HepG2 (cell line): ENCODE results near the gene CERS1. TPM values are rescaled to one million over a fixed set of nuclear protein-coding genes. Genes with fewer than 3 reads are reported as not detected.

Source experiments
- BRD4 ChIP-seq: sonication (generic); formaldehyde crosslinking; IDR thresholded peaks from 2 replicates; pipeline ENCODE4 v1.4.0; 2020; ENCODE audit warnings: missing genetic modification reagents
- DMAP1 ChIP-seq: IDR thresholded peaks from 2 replicates; pipeline ENCODE4 v1.6.1; 2016
- DNMT3B ChIP-seq: conservative IDR thresholded peaks from 2 replicates; pipeline ENCODE4 v1.6.1; 2016; ENCODE audit warnings: missing biosample characterization, control low read depth
- FOXK2 ChIP-seq: fragments of 450-650 bp; IDR thresholded peaks from 2 replicates; pipeline ENCODE4 v1.6.1; 2016
- FOXO4 ChIP-seq: sonication (generic); formaldehyde crosslinking; conservative IDR thresholded peaks from 2 replicates; pipeline ENCODE4 v1.8.1; 2023; ENCODE audit warnings: missing genetic modification reagents
- GPN1 ChIP-seq: sonication (generic); formaldehyde crosslinking; IDR thresholded peaks from 2 replicates; pipeline ENCODE4 v1.5.1; 2020; ENCODE audit warnings: missing genetic modification reagents, borderline replicate concordance
- GTF2F1 ChIP-seq: fragments of 150-350 bp; IDR thresholded peaks from 2 replicates; pipeline ENCODE4 v1.6.1; 2014; ENCODE audit warnings: low read length
- HOXA3 ChIP-seq: sonication (generic); formaldehyde crosslinking; IDR thresholded peaks from 2 replicates; pipeline ENCODE4 v1.5.0; 2020; ENCODE audit warnings: missing genetic modification reagents
- MNT ChIP-seq: fragments of 450-650 bp; IDR thresholded peaks from 2 replicates; pipeline ENCODE4 v1.6.1; 2016
- MXI1 ChIP-seq: IDR thresholded peaks from 3 replicates; pipeline ENCODE4 v1.6.1; 2012; ENCODE audit warnings: low read depth, low read length, inconsistent platforms, borderline replicate concordance
- PHF5A ChIP-seq: IDR thresholded peaks from one replicate; pipeline ENCODE4 v1.6.1; 2018; ENCODE audit warnings: low read depth, missing genetic modification reagents; ENCODE audit not compliant: unreplicated experiment
- SATB2 ChIP-seq: sonication (generic); formaldehyde crosslinking; IDR thresholded peaks from 2 replicates; pipeline ENCODE4 v1.5.0; 2020; ENCODE audit warnings: missing genetic modification reagents
- SKIL ChIP-seq: sonication (generic); formaldehyde crosslinking; IDR thresholded peaks from 2 replicates; pipeline ENCODE4 v1.8.0; 2022; ENCODE audit warnings: missing genetic modification reagents, mild to moderate bottlenecking, moderate library complexity, borderline replicate concordance
- SMARCC2 ChIP-seq: fragments of 450-650 bp; IDR thresholded peaks from 2 replicates; pipeline ENCODE4 v1.6.1; 2017; ENCODE audit warnings: antibody characterized with exemption, mild to moderate bottlenecking
- TBL1XR1 ChIP-seq: fragments of 150-350 bp; IDR thresholded peaks from 2 replicates; pipeline ENCODE4 v1.6.1; 2014; ENCODE audit warnings: borderline replicate concordance, low read length; ENCODE audit not compliant: partially characterized antibody
- TFDP1 ChIP-seq: IDR thresholded peaks from 2 replicates; pipeline ENCODE4 v1.6.1; 2016; ENCODE audit warnings: missing compliant biosample characterization, missing genetic modification reagents, borderline replicate concordance
- ZFY ChIP-seq: sonication (generic); formaldehyde crosslinking; IDR thresholded peaks from 2 replicates; pipeline ENCODE4 v1.4.0; 2020; ENCODE audit warnings: missing genetic modification reagents
- ZFYVE20 ChIP-seq: sonication (generic); formaldehyde crosslinking; IDR thresholded peaks from 2 replicates; pipeline ENCODE4 v1.8.0; 2023; ENCODE audit warnings: low read depth, mild to moderate bottlenecking, moderate library complexity, missing genetic modification reagents, borderline replicate concordance
- ZKSCAN5 ChIP-seq: sonication (generic); formaldehyde crosslinking; IDR thresholded peaks from 2 replicates; pipeline ENCODE4 v1.5.1; 2020; ENCODE audit warnings: mild to moderate bottlenecking, missing genetic modification reagents
- ZMYM2 ChIP-seq: sonication (generic); formaldehyde crosslinking; IDR thresholded peaks from 2 replicates; pipeline ENCODE4 v1.8.0; 2022; ENCODE audit warnings: mild to moderate bottlenecking, missing genetic modification reagents
- ZNF180 ChIP-seq: sonication (generic); formaldehyde crosslinking; IDR thresholded peaks from 2 replicates; pipeline ENCODE4 v1.4.0; 2020; ENCODE audit warnings: low read depth, missing genetic modification reagents, borderline replicate concordance
- ZNF7 ChIP-seq: IDR thresholded peaks from 2 replicates; pipeline ENCODE4 v1.6.1; 2016; ENCODE audit warnings: missing biosample characterization, missing genetic modification reagents
- ZNF776 ChIP-seq: sonication (generic); formaldehyde crosslinking; IDR thresholded peaks from 2 replicates; pipeline ENCODE4 v1.4.0; 2020; ENCODE audit warnings: mild to moderate bottlenecking, missing genetic modification reagents
- ZNF780A ChIP-seq: sonication (generic); formaldehyde crosslinking; IDR thresholded peaks from 2 replicates; pipeline ENCODE4 v1.8.0; 2022; ENCODE audit warnings: mild to moderate bottlenecking, missing genetic modification reagents, moderate library complexity
- ZNF781 ChIP-seq: sonication (generic); formaldehyde crosslinking; IDR thresholded peaks from 2 replicates; pipeline ENCODE4 v1.5.1; 2020; ENCODE audit warnings: borderline replicate concordance, mild to moderate bottlenecking, missing genetic modification reagents; ENCODE audit errors: not compliant biosample characterization
- ZNF891 ChIP-seq: sonication (generic); formaldehyde crosslinking; IDR thresholded peaks from 2 replicates; pipeline ENCODE4 v1.5.0; 2020; ENCODE audit warnings: mild to moderate bottlenecking, missing genetic modification reagents
- polyA plus RNA-seq, 8 experiments: library from polyadenylated mRNA; depleted of rRNA in 3 of 8; stranded (reverse) in 7 of 8; unstranded in 1 of 8; fragments of >200 nt; fragmentation: Illumina TruSeq in 4 of 8; extraction: Trizol in 4 of 8; gene quantifications; 2 replicates each; pipeline versions ENCODE4 v1.2.1 to v1.2.3, GENCODE V29; 2011 to 2016; ENCODE audit warnings: low read depth in 4 of 8, missing spikeins in 1 of 8, mixed read lengths in 1 of 8; ENCODE audit not compliant: insufficient read depth in 1 of 8
- total RNA-seq, 5 experiments: library from RNA; depleted of rRNA; stranded (reverse); fragments of >200 nt; fragmentation: Illumina TruSeq; extraction: Trizol; gene quantifications; 2 replicates each; pipeline ENCODE4 v1.2.3, GENCODE V29; 2016; ENCODE audit warnings: low read depth in 1 of 5

The CERS1 gene
- total and polyA plus RNA-seq, 2 of the 13 experiments (the other 11 are each of a cell fraction or from before 2014, with no cell fraction given) = 4.6 to 9.8 TPM

GRCh38 chr19:18839465-18840287, 56.3 kb downstream of the CERS1 start (continued):
- TF ChIP-seq PHF5A (CRISPR knock-in tag) (peak; percentile 55), TBL1XR1 (no peak), BRD4 (CRISPR knock-in tag) (no peak; the same call in 1 of the 2 replicates), ZNF891 (CRISPR knock-in tag) (no peak; the same call in 1 of the 2 replicates), SKIL (peak; percentile 93), ZMYM2 (CRISPR knock-in tag) (peak; percentile 85), ZNF776 (CRISPR knock-in tag) (no peak), DNMT3B (no peak), TFDP1 (CRISPR knock-in tag) (peak; percentile 88; the same call in 1 of the 2 replicates), ZKSCAN5 (CRISPR knock-in tag) (0 out of 2 replicates have a peak, but pooled peaks have one; percentile 15), ZNF180 (no peak), DMAP1 (peak; percentile 66; the same call in 1 of the 2 replicates), FOXO4 (CRISPR knock-in tag) (no peak), ZNF7 (CRISPR knock-in tag) (peak; percentile 76; the same call in 1 of the 2 replicates), FOXK2 (0 out of 2 replicates have a peak, but pooled peaks have one; percentile 20), HOXA3 (CRISPR knock-in tag) (peak; percentile 83), SATB2 (CRISPR knock-in tag) (no peak), ZFY (CRISPR knock-in tag) (peak; percentile 77), MNT (peak; percentile 60), GTF2F1 (no peak), GPN1 (CRISPR knock-in tag) (no peak), SMARCC2 (no peak), ZFYVE20 (CRISPR knock-in tag) (no peak), ZNF781 (CRISPR knock-in tag) (peak; percentile 70), ZNF780A (CRISPR knock-in tag) (no peak), MXI1 (peak; percentile 74; the same call in 1 of the 3 replicates)
